GM18909 (cell line): ENCODE results near the gene DUSP22.
"Not testable (repeated sequence)": the region's sequence is repeated elsewhere in the genome, so short reads cannot be mapped to it uniquely, and the experiment has no call there.

ENCODE experiments used
- ATAC-seq: cut with Tn5 transposase; IDR thresholded peaks from one replicate; pipeline ENCODE4 v1.9.1; 2021; ENCODE audit warnings: mild to moderate bottlenecking; ENCODE audit not compliant: unreplicated experiment, poor library complexity

Gene DUSP22

GRCh38 chr6:359261-360035 lies 67.2 kb downstream of the DUSP22 start:
- ATAC-seq, result no peak

GRCh38 chr6:360349-360748 lies 68.1 kb downstream of the DUSP22 start:
- ATAC-seq, result no peak

- no peak for ATAC-seq
Measured at GRCh38 chr6:360764-361373, 68.6 kb downstream of the DUSP22 start.

GRCh38 chr6:361411-362132 lies 69.3 kb downstream of the DUSP22 start:
- ATAC-seq, result no peak

GRCh38 chr6:362231-362923 lies 70.1 kb downstream of the DUSP22 start:
- ATAC-seq, result no peak

GRCh38 chr6:362924-363249 lies 70.6 kb downstream of the DUSP22 start:
- no peak for ATAC-seq

GRCh38 chr6:363291-363690 lies 71.0 kb downstream of the DUSP22 start:
- ATAC-seq, result no peak

- no peak for ATAC-seq
Measured at GRCh38 chr6:363909-364308, 71.6 kb downstream of the DUSP22 start.

- ATAC-seq, result peak; percentile 69
Measured at GRCh38 chr6:364609-365540, 72.6 kb downstream of the DUSP22 start.

GRCh38 chr6:365835-366234 lies 73.5 kb downstream of the DUSP22 start:
- ATAC-seq, result no peak

GRCh38 chr6:366389-367297 lies 74.4 kb downstream of the DUSP22 start:
- no peak for ATAC-seq

GRCh38 chr6:367298-367794 lies 75.1 kb downstream of the DUSP22 start:
- ATAC-seq, result no peak

GRCh38 chr6:367891-368630 lies 75.8 kb downstream of the DUSP22 start:
- no peak for ATAC-seq

- ATAC-seq, result no peak
Measured at GRCh38 chr6:369559-370431, 77.5 kb downstream of the DUSP22 start.

- ATAC-seq, result no peak
Measured at GRCh38 chr6:370555-370954, 78.3 kb downstream of the DUSP22 start.

GRCh38 chr6:371851-372250 lies 79.6 kb downstream of the DUSP22 start:
- ATAC-seq, result not testable (repeated sequence)

GRCh38 chr6:372336-372911 lies 80.1 kb downstream of the DUSP22 start:
- peak; percentile 66 for ATAC-seq
